Measurements from ENCODE around the gene HYKK. TPM values are rescaled to one million over a fixed set of nuclear protein-coding genes. Genes with fewer than 3 reads are reported as not detected.

Gene HYKK
- total RNA-seq, 1 experiment from 2014 or later = 3.1 TPM

- TF ChIP-seq ETV6 (CRISPR knock-in tag; IDR thresholded peaks at IDR 0.05) (no peak), GTF2I (CRISPR knock-in tag; conservative IDR thresholded peaks at IDR 0.05) (no peak), FOXP1 (CRISPR knock-in tag; IDR thresholded peaks at IDR 0.05; ENCODE audit: borderline replicate concordance) (no peak), NFATC4 (CRISPR knock-in tag; IDR thresholded peaks at IDR 0.05) (peak; percentile 47; the same call in 1 of the 2 replicates), E2F4 (CRISPR knock-in tag; IDR thresholded peaks at IDR 0.05; ENCODE audit: borderline replicate concordance, low read depth) (no peak), ELF4 (CRISPR knock-in tag; IDR thresholded peaks at IDR 0.05; ENCODE audit: low read depth) (no peak), ATF3 (CRISPR knock-in tag; conservative IDR thresholded peaks at IDR 0.05) (no peak), PRRX2 (CRISPR knock-in tag; IDR thresholded peaks at IDR 0.05) (no peak), SMAD3 (CRISPR knock-in tag; IDR thresholded peaks at IDR 0.05; ENCODE audit: borderline replicate concordance) (no peak), ZNF512 (CRISPR knock-in tag; IDR thresholded peaks at IDR 0.05; ENCODE audit: borderline replicate concordance) (no peak), ZNF423 (CRISPR knock-in tag; IDR thresholded peaks at IDR 0.05) (no peak), JUN (CRISPR knock-in tag; IDR thresholded peaks at IDR 0.05) (no peak), CDX4 (CRISPR knock-in tag; IDR thresholded peaks at IDR 0.05; ENCODE audit: borderline replicate concordance) (no peak), USF1 (CRISPR knock-in tag; IDR thresholded peaks at IDR 0.05) (no peak), ZNF232 (CRISPR knock-in tag; IDR thresholded peaks at IDR 0.05) (no peak), NR3C1 (CRISPR knock-in tag; conservative IDR thresholded peaks at IDR 0.05; ENCODE audit: low read depth) (no peak), NFYB (CRISPR knock-in tag; conservative IDR thresholded peaks at IDR 0.05; ENCODE audit: low read depth) (no peak), ZSCAN18 (CRISPR knock-in tag; IDR thresholded peaks at IDR 0.05) (no peak), PRDM15 (CRISPR knock-in tag; IDR thresholded peaks at IDR 0.05) (peak; percentile 55), ZNF121 (CRISPR knock-in tag; IDR thresholded peaks at IDR 0.05) (no peak), SOX15 (CRISPR knock-in tag; IDR thresholded peaks at IDR 0.05) (no peak), MAX (CRISPR knock-in tag; IDR thresholded peaks at IDR 0.05) (peak; percentile 65; the same call in 1 of the 2 replicates)
Observed at GRCh38 chr15:78565097-78565950, 57.9 kb downstream of the HYKK start, which contains the start of gene CHRNA5 (continued).

Data from WTC11 (cell line).